ENCODE results near the gene EIF2D.

EIF2D gene

GRCh38 chr1:206612129-206612876 is at the start of gene EIF2D:
EIF2D (minus strand) TSS chr1:206612465; CDS start chr1:206612342, 123 bp downstream.
- in situ Hi-C loops (cut with MboI; ENCODE audit: low sequenced_read_pairs): no loop called here

GRCh38 chr1:206661161-206661820 is 49.0 kb upstream of the EIF2D start:
- in situ Hi-C loops (cut with MboI; ENCODE audit: low sequenced_read_pairs): no loop called here

GRCh38 chr1:206660136-206660535 is 47.9 kb upstream of the EIF2D start:
- in situ Hi-C loops (cut with MboI; ENCODE audit: low sequenced_read_pairs): no loop called here

- in situ Hi-C loops (cut with MboI; ENCODE audit: low sequenced_read_pairs): no loop called here
Measured at GRCh38 chr1:206658981-206659273, 46.7 kb upstream of the EIF2D start.

- in situ Hi-C loops (cut with MboI; ENCODE audit: low sequenced_read_pairs): no loop called here
Measured at GRCh38 chr1:206658264-206658980, 46.2 kb upstream of the EIF2D start.

GRCh38 chr1:206657751-206658150 is 45.5 kb upstream of the EIF2D start:
- in situ Hi-C loops (cut with MboI; ENCODE audit: low sequenced_read_pairs): no loop called here

- in situ Hi-C loops (cut with MboI; ENCODE audit: low sequenced_read_pairs): no loop called here
Measured at GRCh38 chr1:206656936-206657335, 44.7 kb upstream of the EIF2D start.

GRCh38 chr1:206655471-206655882 is 43.2 kb upstream of the EIF2D start:
- in situ Hi-C loops (cut with MboI; ENCODE audit: low sequenced_read_pairs): no loop called here

GRCh38 chr1:206654828-206655227 is 42.6 kb upstream of the EIF2D start:
- in situ Hi-C loops (cut with MboI; ENCODE audit: low sequenced_read_pairs): no loop called here

- in situ Hi-C loops (cut with MboI; ENCODE audit: low sequenced_read_pairs): no loop called here
Measured at GRCh38 chr1:206653715-206654459, 41.6 kb upstream of the EIF2D start.

- in situ Hi-C loops (cut with MboI; ENCODE audit: low sequenced_read_pairs): no loop called here
Measured at GRCh38 chr1:206651958-206652890, 40.0 kb upstream of the EIF2D start.

GRCh38 chr1:206651014-206651413 is 38.7 kb upstream of the EIF2D start:
- in situ Hi-C loops (cut with MboI; ENCODE audit: low sequenced_read_pairs): no loop called here

- in situ Hi-C loops (cut with MboI; ENCODE audit: low sequenced_read_pairs): loop anchor here (25.0 kb wide), 1 partner anchor 263 kb away; the partner anchor contains the start of gene FCMR
Measured at GRCh38 chr1:206649261-206649921, 37.1 kb upstream of the EIF2D start.

- in situ Hi-C loops (cut with MboI; ENCODE audit: low sequenced_read_pairs): loop anchor here (25.0 kb wide), 1 partner anchor 265 kb away; the partner anchor contains the start of gene FCMR
Measured at GRCh38 chr1:206647224-206647623, 35.0 kb upstream of the EIF2D start.

GRCh38 chr1:206646504-206646903 is 34.2 kb upstream of the EIF2D start:
- in situ Hi-C loops (cut with MboI; ENCODE audit: low sequenced_read_pairs): loop anchor here (25.0 kb wide), 1 partner anchor 266 kb away; the partner anchor contains the start of gene FCMR

GRCh38 chr1:206643118-206643698 is 30.9 kb upstream of the EIF2D start:
- in situ Hi-C loops (cut with MboI; ENCODE audit: low sequenced_read_pairs): loop anchor here (25.0 kb wide), 1 partner anchor 269 kb away; the partner anchor contains the start of gene FCMR

- in situ Hi-C loops (cut with MboI; ENCODE audit: low sequenced_read_pairs): loop anchor here (25.0 kb wide), 1 partner anchor 270 kb away; the partner anchor contains the start of gene FCMR
Measured at GRCh38 chr1:206642074-206642473, 29.8 kb upstream of the EIF2D start.

- in situ Hi-C loops (cut with MboI; ENCODE audit: low sequenced_read_pairs): loop anchor here (25.0 kb wide), 1 partner anchor 275 kb away; the partner anchor contains the start of gene FCMR
Measured at GRCh38 chr1:206637605-206638004, 25.3 kb upstream of the EIF2D start.

GRCh38 chr1:206636671-206637070 is 24.4 kb upstream of the EIF2D start:
- in situ Hi-C loops (cut with MboI; ENCODE audit: low sequenced_read_pairs): loop anchor here (25.0 kb wide), 1 partner anchor 276 kb away; the partner anchor contains the start of gene FCMR

Measured in HL-60/S4 treated with retinoic acid at 250 ng/mL for 4 days and 3 days (cell line).